GM18519 (cell line): ENCODE data around the gene PKN1.

ENCODE experiments used
- ATAC-seq: cut with Tn5 transposase; IDR thresholded peaks from one replicate; pipeline ENCODE4 v1.9.1; 2021; ENCODE audit warnings: mild to moderate bottlenecking, moderate library complexity; ENCODE audit not compliant: unreplicated experiment, low FRiP score

The PKN1 gene

DNA sequence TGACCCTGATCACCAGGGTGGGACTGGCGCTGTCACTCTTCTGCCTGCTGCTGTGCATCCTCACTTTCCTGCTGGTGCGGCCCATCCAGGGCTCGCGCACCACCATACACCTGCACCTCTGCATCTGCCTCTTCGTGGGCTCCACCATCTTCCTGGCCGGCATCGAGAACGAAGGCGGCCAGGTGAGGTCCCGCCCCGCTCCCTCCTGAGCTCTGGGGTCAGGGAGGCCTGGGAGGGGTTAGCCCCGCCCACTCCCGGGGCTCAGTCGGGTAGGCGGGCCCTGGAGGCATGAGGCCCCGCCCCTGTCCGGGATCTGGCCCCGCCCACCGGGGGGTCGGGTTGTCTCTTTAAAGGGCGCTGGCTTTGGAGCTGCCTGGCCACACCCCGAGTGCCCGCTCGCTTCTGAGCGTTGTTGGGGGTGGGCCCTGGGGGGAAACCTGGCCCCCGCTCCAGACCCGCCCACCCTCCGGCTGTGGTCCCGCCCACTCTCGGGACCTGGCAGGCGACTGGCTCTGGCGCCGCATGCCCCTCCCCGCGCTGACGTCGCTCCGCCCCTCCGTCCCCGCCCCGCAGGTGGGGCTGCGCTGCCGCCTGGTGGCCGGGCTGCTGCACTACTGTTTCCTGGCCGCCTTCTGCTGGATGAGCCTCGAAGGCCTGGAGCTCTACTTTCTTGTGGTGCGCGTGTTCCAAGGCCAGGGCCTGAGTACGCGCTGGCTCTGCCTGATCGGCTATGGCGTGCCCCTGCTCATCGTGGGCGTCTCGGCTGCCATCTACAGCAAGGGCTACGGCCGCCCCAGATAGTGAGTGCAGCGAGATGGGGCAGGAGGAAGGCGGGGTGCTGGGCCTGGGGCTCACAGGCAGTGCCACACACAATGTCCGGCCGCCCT lies 27.1 kb upstream of the PKN1 start:
- peak; percentile 54 for ATAC-seq

GRCh38 chr19:14406645-14407401 lies 26.3 kb upstream of the PKN1 start:
- no peak for ATAC-seq

DNA sequence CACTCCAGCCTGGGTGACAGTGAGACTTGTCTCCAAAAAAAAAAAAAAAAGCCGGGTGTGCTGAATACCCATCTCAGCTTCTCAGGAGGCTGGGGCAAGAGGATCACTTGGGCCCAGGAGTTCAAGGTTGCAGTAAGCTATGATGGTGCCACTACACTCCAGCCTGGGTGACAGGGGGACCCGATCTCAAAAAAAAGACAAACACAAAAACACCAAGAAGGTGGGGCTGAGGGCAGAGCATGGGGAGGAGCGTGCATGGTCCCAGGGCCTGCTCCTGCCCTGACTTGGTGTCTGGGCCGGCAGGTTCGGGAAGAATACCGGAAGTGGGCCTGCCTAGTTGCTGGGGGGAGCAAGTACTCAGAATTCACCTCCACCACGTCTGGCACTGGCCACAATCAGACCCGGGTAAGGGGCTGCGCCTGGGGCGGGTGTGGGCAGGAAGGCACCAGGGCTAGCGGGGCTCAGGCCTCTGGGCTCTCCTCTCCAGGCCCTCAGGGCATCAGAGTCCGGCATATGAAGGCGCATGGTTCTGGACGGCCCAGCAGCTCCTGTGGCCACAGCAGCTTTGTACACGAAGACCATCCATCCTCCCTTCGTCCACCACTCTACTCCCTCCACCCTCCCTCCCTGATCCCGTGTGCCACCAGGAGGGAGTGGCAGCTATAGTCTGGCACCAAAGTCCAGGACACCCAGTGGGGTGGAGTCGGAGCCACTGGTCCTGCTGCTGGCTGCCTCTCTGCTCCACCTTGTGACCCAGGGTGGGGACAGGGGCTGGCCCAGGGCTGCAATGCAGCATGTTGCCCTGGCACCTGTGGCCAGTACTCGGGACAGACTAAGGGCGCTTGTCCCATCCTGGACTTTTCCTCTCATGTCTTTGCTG lies 25.3 kb upstream of the PKN1 start:
- no peak for ATAC-seq

DNA sequence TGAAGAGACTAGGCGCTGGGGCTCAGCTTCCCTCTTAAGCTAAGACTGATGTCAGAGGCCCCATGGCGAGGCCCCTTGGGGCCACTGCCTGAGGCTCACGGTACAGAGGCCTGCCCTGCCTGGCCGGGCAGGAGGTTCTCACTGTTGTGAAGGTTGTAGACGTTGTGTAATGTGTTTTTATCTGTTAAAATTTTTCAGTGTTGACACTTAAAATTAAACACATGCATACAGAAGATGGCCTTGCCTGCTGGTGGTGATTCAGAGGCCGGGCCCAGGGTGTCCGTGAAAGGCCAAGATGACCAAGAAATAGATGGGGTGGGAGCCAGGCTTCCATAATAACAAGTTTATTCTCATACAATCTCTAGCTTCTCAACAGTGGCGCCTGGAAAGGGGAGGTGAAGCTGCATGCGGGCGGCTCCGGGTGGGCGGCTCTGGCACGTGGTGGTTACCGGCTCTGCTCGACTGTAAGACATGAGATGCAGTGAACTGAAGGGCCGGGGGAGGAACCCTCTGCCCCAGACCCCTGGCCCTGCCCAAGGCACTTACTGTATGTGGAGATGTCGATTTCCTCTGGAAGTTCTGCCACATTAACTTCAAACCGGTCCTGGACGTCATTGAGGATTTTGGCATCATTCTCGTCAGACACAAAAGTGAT lies 24.5 kb upstream of the PKN1 start:
- ATAC-seq: no peak

- ATAC-seq: no peak
Measured at GRCh38 chr19:14409146-14410023, 23.7 kb upstream of the PKN1 start.

DNA sequence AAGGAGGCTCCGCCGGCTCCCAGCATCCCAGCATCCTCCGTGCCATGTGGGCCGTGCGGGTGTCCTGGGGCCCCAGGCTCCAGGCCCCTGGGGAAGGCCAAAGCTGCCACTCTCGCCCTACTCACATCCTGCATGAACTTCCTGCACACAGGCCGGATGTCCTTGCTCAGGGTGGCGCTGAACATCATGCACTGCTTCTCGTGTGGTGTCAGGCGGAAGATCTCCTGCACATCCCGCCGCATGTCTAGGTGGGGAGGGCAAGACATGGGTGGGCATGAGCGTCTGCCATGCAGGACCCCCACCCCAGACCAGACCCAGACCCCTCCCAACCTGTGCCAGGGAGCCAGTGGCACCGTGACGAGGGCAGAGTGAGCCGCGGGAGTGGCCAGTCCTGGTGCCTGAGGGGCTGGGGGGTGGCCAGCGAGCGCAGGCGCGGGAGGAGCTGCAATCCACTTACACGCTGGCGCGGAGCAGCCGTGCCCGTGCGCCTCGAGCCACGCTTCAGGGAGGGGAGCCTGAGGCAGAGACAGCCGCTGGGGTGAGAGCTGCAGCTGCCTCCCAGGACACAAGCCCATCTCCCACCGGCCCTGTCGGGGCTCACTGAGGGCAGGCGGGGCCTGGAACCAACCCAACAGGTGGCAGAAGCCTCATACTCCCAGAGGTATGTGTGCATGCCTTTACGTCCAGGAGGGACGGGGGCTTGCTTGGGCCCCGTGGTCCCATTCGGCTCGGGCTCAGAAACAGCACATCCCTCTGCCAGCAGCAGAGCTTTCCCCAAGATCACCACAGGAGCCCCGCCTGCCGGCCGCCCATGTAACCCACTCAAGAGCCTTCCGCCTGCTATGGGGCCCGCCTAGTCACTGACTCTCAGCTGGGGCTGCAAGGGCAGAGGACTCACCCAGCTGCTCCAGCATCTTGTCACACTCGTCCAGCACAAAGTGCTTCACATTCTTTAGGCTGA lies 22.7 kb upstream of the PKN1 start:
- no peak for ATAC-seq

DNA sequence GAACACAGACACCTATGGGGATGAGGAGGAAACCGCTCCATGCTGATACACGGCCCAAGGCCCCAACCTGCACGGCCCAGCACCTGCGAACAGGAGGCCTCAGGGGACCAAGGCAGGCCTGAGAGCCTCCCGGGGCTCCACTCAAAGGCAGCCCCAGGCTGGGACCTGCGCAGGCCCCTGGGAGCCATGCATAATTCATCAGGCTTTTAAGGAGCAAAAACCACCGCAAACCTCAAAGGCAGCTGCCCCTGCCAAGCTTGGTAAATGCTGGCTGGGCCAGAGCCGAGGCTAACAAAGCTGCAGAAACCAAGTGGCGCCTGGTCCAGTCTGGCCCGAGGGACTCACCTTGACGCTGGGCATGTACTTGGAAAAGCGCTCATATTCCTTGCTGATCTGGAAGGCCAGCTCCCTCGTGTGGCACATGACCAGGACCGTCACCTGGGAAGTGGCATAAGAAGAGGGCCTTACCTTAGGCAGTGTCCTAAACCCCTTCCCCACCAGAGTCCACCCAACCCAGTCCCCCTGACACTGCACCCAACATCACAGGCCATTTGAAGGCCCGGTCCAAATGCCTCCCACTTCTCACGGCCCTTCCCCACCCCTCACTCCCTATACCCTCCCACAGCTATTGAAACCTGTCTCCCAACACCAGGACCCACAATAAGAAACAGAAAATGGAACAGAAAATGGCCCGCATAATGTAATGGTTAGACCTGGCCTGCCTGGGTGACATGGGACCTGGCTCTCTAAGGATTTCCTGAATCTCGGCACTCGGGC lies 21.8 kb upstream of the PKN1 start:
- ATAC-seq: no peak

- no peak for ATAC-seq
Measured at GRCh38 chr19:14411938-14412245, 21.2 kb upstream of the PKN1 start.

- no peak for ATAC-seq
Measured at GRCh38 chr19:14412324-14412995, 20.6 kb upstream of the PKN1 start.

DNA sequence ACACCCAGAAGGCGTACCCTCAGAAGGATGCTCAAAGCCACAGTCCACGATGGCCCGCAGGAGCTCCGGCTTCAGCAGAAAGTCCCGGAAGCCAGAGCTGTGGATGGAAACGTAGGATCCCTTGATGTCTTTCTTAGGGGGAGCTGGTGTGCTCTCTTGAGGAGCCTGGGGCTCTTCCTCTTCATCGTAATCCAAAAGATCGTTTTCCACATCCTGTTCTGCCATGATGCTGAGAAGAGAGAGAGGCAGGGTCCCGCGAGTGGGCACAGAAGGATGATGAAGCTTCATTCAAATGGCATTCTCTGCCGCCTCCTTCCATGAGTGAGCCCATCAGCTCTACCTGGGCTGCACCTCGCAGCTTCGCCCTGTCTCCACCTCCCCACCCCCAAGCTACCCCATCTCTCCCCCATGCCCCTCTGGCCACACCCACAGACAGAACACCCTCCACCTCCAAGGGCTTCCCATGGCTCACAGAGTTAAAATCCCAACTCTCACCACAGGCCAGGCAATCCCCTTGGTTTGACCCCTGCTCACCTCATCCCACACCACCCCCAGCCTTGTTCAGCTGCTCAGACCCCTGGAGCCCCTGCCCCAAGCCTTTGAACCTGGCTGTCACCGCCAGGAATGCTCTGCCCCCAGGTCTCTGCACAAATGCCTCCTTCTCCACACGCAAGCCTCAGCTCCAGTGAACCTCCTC lies 20.0 kb upstream of the PKN1 start:
- no peak for ATAC-seq

GRCh38 chr19:14413693-14414181 lies 19.4 kb upstream of the PKN1 start:
- ATAC-seq: no peak

- ATAC-seq: no peak
Measured at GRCh38 chr19:14414926-14415690, 18.0 kb upstream of the PKN1 start.

DNA sequence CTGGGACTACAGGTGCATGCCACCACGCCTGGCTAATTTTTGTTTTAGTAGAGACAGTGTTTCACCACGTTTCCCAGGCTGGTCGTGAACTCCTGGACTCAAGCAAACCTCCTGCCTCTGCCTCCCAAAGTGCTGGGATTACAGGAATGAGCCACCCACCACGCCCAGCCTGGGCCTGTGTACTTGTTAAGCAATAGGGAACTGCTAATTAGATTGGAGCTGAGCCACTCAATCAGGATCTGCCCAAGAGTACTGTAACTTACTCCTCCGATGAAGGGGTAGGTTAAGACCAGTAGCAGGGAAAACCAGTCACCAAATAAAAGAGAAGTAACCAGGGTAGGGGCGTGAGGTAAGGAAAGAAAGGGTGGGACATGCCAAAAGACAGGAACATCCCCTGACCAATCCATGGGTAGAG lies 16.3 kb upstream of the PKN1 start:
- no peak for ATAC-seq

GRCh38 chr19:14418856-14419105 lies 14.3 kb upstream of the PKN1 start:
- peak; percentile 29 for ATAC-seq

DNA sequence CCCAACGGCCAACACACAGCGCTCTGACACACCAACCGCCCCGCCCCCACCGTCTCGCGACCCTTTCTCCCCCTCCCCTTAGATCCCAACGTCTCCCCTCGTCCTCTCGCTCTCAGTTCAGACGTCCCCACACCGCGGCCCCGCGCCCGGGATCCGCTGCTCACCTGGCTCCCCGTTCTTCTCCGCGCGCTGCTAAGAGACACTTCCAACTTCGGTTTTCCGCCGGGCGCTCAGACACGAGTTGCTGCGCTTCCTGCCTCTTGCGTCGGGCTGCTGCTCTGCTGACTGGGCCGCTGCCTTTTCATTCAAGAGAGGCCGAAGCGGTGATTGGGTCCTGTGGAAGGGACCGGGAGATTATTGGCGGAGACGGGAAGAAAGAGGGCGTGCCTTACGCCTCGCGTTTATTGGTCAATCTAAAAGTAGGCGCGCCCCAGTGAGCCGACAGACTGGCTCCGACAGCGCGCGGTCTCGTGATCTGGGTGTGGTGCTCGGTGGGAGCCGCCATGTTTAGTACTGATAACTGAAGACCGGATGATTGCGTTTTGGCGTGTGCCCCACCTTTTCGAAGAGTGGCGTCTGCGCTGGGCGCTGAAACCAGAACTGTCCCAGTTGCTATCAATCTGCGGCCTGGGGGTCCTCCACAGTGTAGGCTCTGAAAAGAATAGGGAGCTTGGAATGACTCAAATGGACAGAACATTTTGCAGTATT lies 13.8 kb upstream of the PKN1 start, which contains the start of gene DDX39A:
Gene DDX39A (minus strand): TSS at position 236 of the 708 bp plus-strand sequence. CDS start 6,121 bp downstream, outside the sequence.
- peak; percentile 72 for ATAC-seq
